AG10803 (cell line): Measurements from ENCODE around the gene PYDC2.

Experiments
- DNase-seq: peaks from one replicate; pipeline ENCODE4 v3.0.0; 2010; ENCODE audit warnings: low read depth
- H3K4me3 ChIP-seq: 2 replicates; pipeline ENCODE4 v1.5.1; 2011; ENCODE audit warnings: mild to moderate bottlenecking, low read length, control low read depth
- TF ChIP-seq, protein P1 (sequence below): conservative IDR thresholded peaks from 2 replicates; pipeline ENCODE4 v1.5.1; 2011; ENCODE audit warnings: mild to moderate bottlenecking, low read length, control low read depth, inconsistent platforms

PYDC2 gene

DNA sequence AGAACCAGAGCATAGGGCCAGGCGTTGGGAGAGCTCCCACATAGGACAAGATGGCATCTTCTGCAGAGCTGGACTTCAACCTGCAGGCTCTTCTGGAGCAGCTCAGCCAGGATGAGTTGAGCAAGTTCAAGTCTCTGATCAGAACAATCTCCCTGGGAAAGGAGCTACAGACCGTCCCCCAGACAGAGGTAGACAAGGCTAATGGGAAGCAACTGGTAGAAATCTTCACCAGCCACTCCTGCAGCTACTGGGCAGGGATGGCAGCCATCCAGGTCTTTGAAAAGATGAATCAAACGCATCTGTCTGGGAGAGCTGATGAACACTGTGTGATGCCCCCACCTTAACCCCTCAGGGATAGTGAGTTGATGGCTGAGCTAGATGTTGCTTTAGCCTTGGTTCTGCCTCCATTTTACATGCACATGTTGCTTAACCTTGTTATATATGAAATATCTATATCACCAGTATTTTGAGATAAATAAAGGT, at the start of gene PYDC2:
Gene PYDC2, plus strand, starts transcription at position 51 of the 483 bp plus-strand sequence. Its CDS starts 0 bp downstream, at position 51.
- no peak within 1 kb of the TSS for H3K4me3 ChIP-seq
- DNase-seq = no peak
- TF ChIP-seq, protein P1, sequence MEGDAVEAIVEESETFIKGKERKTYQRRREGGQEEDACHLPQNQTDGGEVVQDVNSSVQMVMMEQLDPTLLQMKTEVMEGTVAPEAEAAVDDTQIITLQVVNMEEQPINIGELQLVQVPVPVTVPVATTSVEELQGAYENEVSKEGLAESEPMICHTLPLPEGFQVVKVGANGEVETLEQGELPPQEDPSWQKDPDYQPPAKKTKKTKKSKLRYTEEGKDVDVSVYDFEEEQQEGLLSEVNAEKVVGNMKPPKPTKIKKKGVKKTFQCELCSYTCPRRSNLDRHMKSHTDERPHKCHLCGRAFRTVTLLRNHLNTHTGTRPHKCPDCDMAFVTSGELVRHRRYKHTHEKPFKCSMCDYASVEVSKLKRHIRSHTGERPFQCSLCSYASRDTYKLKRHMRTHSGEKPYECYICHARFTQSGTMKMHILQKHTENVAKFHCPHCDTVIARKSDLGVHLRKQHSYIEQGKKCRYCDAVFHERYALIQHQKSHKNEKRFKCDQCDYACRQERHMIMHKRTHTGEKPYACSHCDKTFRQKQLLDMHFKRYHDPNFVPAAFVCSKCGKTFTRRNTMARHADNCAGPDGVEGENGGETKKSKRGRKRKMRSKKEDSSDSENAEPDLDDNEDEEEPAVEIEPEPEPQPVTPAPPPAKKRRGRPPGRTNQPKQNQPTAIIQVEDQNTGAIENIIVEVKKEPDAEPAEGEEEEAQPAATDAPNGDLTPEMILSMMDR = no peak

GRCh38 chr3:191412759-191413158, 48.2 kb upstream of the PYDC2 start:
- DNase-seq = peak; percentile 92
- TF ChIP-seq, protein P1 = no peak
- no peak overlapping the region for H3K4me3 ChIP-seq

DNA sequence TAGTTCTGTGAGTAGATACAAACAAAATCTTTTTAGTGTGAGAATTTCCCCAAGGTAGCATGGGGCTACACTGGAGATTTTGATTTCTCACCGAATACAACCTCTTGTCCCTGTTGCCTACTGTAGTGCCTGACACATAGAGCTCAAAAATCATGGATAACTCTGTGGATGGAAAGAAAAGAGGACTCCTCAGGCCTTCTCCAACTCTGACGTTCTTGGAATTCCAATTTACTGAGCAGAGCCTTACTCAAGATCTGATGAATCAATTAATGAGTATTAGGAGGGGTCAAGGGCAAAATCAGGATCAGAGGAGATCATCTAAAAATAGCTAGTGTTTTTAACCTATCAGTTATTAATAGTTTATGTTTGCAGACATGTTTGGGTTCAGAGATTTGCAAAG, 46.7 kb upstream of the PYDC2 start:
- TF ChIP-seq, protein P1 = no peak
- DNase-seq = peak; percentile 14

DNA sequence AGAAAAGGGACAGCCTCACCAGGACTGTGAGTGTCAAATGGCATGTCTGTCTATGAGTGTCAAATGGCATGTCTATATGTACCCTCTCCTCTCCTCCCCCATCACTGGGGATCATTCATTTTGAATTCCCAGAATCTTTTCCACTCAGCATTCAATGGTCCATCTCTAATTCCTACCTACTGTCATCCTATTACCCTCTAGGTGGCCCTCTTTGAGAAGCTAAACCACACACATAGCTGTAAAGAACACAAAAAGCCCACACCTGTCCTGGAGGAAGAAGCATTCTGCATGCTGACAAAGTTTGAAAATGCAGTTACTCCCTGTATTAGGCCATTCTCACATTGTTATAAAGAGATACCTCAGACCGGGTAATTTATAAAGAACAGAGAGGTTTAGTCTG, 46.2 kb upstream of the PYDC2 start:
- DNase-seq = no peak
- TF ChIP-seq, protein P1 = no peak
- no peak overlapping the region for H3K4me3 ChIP-seq

More for the DNA sequence above, 46.7 kb upstream of the PYDC2 start:
- H3K4me3 ChIP-seq = no peak overlapping the region

- H3K4me3 ChIP-seq = no peak overlapping the region
- DNase-seq = no peak
- TF ChIP-seq, protein P1 = no peak
Observed at GRCh38 chr3:191415566-191415965, 45.4 kb upstream of the PYDC2 start.

DNA sequence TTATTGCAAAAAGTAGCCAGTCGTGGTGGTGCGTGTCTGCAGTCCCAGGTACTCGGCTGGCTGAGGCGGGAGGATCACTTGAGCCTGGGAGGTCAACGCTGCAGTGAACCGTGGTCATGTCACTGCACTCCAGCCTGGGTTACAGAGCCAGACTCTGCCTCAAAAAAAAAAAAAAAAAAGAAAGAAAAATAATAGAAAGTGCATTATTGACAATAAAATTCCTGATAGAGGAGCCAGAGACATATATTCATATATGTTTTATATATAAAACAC, 43.6 kb upstream of the PYDC2 start:
- no peak overlapping the region for H3K4me3 ChIP-seq
- no peak for DNase-seq
- TF ChIP-seq, protein P1 = no peak

- no peak overlapping the region for H3K4me3 ChIP-seq
- DNase-seq = no peak
- TF ChIP-seq, protein P1 = no peak
Observed at GRCh38 chr3:191420771-191421170, 40.2 kb upstream of the PYDC2 start.
